Measurements from ENCODE around the gene IL1RAPL2.

GRCh38 chrX:104852241-104852640, 286.2 kb downstream of the IL1RAPL2 start:
- no peak for TF ChIP-seq EZH2 (IDR thresholded peaks at IDR 0.05)
- no peak for TF ChIP-seq POLR2AphosphoS5 (IDR thresholded peaks at IDR 0.05; ENCODE audit: borderline replicate concordance, low read depth, low read length)
